ENCODE results near the gene SARM1. TPM values are rescaled to one million over a fixed set of nuclear protein-coding genes. Genes with fewer than 3 reads are reported as not detected.

Gene SARM1
- total RNA-seq, 1 experiment from 2014 or later: 5.1 TPM

GRCh38 chr17:28342313-28342712 is 29.2 kb upstream of the SARM1 start:
- Histone ChIP-seq H2BK12ac (ENCODE audit: insufficient read length, low read depth, low read length) (no peak overlapping the region), H3K56ac (ENCODE audit: insufficient read length, low read depth, low read length) (no peak overlapping the region), H2BK5ac (ENCODE audit: insufficient read length, low read length) (no peak overlapping the region), H3K79me2 (ENCODE audit: insufficient read depth, low read length) (no peaks in the 10 kb centered on the region), H2AK5ac (ENCODE audit: insufficient read length, low read length) (no peak overlapping the region), H4K20me1 (ENCODE audit: control insufficient read depth, insufficient read depth, insufficient read length) (no peaks in the 10 kb centered on the region), H4K91ac (ENCODE audit: insufficient read length, low read depth, low read length) (no peak overlapping the region), H4K8ac (replicated peaks; ENCODE audit: insufficient read length, low read depth, low read length) (no peak overlapping the region), H3K18ac (ENCODE audit: insufficient read length, low read depth, low read length) (no peak overlapping the region), H2AFZ (ENCODE audit: low read length) (no peak overlapping the region), H3K23me2 (ENCODE audit: insufficient read length, low read depth, low read length, poor library complexity, severe bottlenecking) (no peaks in the 10 kb centered on the region), H3K27ac (ENCODE audit: insufficient read length, low read depth, low read length) (no peak overlapping the region), H2BK120ac (ENCODE audit: low read depth, low read length, poor library complexity, severe bottlenecking) (no peak overlapping the region), H3K79me1 (ENCODE audit: insufficient read depth, low read depth, low read length, poor library complexity, severe bottlenecking) (no peaks in the 10 kb centered on the region), H3K9me3 (ENCODE audit: control insufficient read depth, low read depth, low read length) (no peaks in the 10 kb centered on the region), H3T11ph (ENCODE audit: low read length) (no peak overlapping the region), H2BK20ac (ENCODE audit: low read depth, low read length, poor library complexity, severe bottlenecking) (no peak overlapping the region), H3K4me2 (ENCODE audit: insufficient read depth, insufficient read length, low read length) (no peak overlapping the region), H3K9ac (ENCODE audit: extremely low read depth, insufficient read length, low read length) (no peak overlapping the region), H3K14ac (ENCODE audit: insufficient read depth, low read length) (no peak overlapping the region), H3K4me1 (ENCODE audit: insufficient read depth, low read length) (no peaks in the 10 kb centered on the region), H3K4ac (ENCODE audit: low read depth, low read length) (no peak overlapping the region), H2BK15ac (ENCODE audit: low read depth, low read length) (no peak overlapping the region), H3K27me3 (ENCODE audit: insufficient read depth, low read length) (no peaks in the 10 kb centered on the region), H3K23ac (ENCODE audit: insufficient read length, low read depth, low read length) (no peak overlapping the region), H4K5ac (ENCODE audit: insufficient read length, low read depth, low read length) (no peak overlapping the region)
- Mint-ChIP-seq H3K36me3 (ENCODE audit: insufficient read depth in 1 of 3, low read depth in 3 of 3) (peaks cover 10 to 64% (median 55%) of the 10 kb centered on the region in 3 experiments; a peak in 6 of 7 replicates), H3K27me3 (ENCODE audit: low read depth) (no peaks in the 10 kb centered on the region), H3K27ac (no peak overlapping the region; a peak in 1 of 7 replicates), H3K9me3 (no peaks in the 10 kb centered on the region), H3K4me3 (no peak overlapping the region; a peak in 1 of 5 replicates), H3K4me1 (peaks cover 14 to 17% of the 10 kb centered on the region in 2 experiments)
- WGBS (ENCODE audit: extremely low coverage, insufficient read length, low lambda C conversion rate): no CpG with 5 or more reads among the region's 14 CpGs
- DNase-seq: no peak
- TF ChIP-seq CTCF (conservative IDR thresholded peaks at IDR 0.05): no peak

All from H9 (cell line).